ENCODE measurements around the gene CFAP74. TPM values are rescaled to one million over a fixed set of nuclear protein-coding genes. Genes with fewer than 3 reads are reported as not detected.

Gene CFAP74
- total RNA-seq, 2 experiments from 2014 or later: not detected

GRCh38 chr1:2004856-2005255 lies 1.3 kb upstream of the CFAP74 start:
- DNase-seq (no peak), ATAC-seq (ENCODE audit: poor library complexity) (no peak)
- intact Hi-C loops (cut with DNase I, micrococcal nuclease): no loop called here
- Mint-ChIP-seq H3K9me3 (no peaks in the 10 kb centered on the region), H3K27me3 (peaks cover 50% of the 10 kb centered on the region), H3K4me3 (no peak overlapping the region), H3K4me1 (ENCODE audit: low read depth) (no peaks in the 10 kb centered on the region), H3K36me3 (ENCODE audit: low read depth) (no peaks in the 10 kb centered on the region), H3K27ac (no peak overlapping the region)
- Histone ChIP-seq H3K9me3 (ENCODE audit: control insufficient read depth in 1 of 2, insufficient read depth in 1 of 2, low read length in 2 of 2) (no peaks in the 10 kb centered on the region), H3K36me3 (ENCODE audit: insufficient read depth, low read length) (no peaks in the 10 kb centered on the region), H3K4me1 (ENCODE audit: insufficient read depth, low read length) (peaks cover 4% of the 10 kb centered on the region), H3K4me3 (ENCODE audit: low read length) (no peak overlapping the region), H3K27me3 (ENCODE audit: control insufficient read depth in 1 of 2, insufficient read depth in 2 of 2, low read length in 2 of 2) (peaks cover 15 to 28% of the 10 kb centered on the region in 2 experiments), H3K27ac (ENCODE audit: low read depth in 1 of 2, low read length in 2 of 2) (no peak overlapping the region)
- ChIA-PET POLR2A (no interaction called here), CTCF (interaction anchor here (0.6 kb wide), 1 partner anchor 17 kb away, joined by 3 read pairs; no protein-coding TSS in a partner anchor)
- TF ChIP-seq CTCF (IDR thresholded peaks at IDR 0.05): no peak

- Mint-ChIP-seq H3K4me3 (no peak overlapping the region), H3K36me3 (ENCODE audit: low read depth) (no peaks in the 10 kb centered on the region), H3K27ac (no peak overlapping the region), H3K27me3 (peaks cover 60% of the 10 kb centered on the region), H3K4me1 (ENCODE audit: low read depth) (no peaks in the 10 kb centered on the region), H3K9me3 (no peaks in the 10 kb centered on the region)
- intact Hi-C loops (cut with DNase I, micrococcal nuclease): no loop called here
- no peak for DNase-seq
- ATAC-seq (ENCODE audit: poor library complexity): no peak
- H3K27ac ChIP-seq (ENCODE audit: low read depth in 1 of 2, low read length in 2 of 2): no peak overlapping the region
- no peak overlapping the region for H3K4me3 ChIP-seq (ENCODE audit: low read length)
- POLR2A ChIA-PET: no interaction called here
- peaks cover 15 to 28% of the 10 kb centered on the region in 2 experiments for H3K27me3 ChIP-seq (ENCODE audit: control insufficient read depth in 1 of 2, insufficient read depth in 2 of 2, low read length in 2 of 2)
- H3K36me3 ChIP-seq (ENCODE audit: insufficient read depth, low read length): no peaks in the 10 kb centered on the region
- CTCF ChIA-PET: no interaction called here
- peaks cover 4% of the 10 kb centered on the region for H3K4me1 ChIP-seq (ENCODE audit: insufficient read depth, low read length)
- no peaks in the 10 kb centered on the region for H3K9me3 ChIP-seq (ENCODE audit: control insufficient read depth in 1 of 2, insufficient read depth in 1 of 2, low read length in 2 of 2)
- TF ChIP-seq CTCF (IDR thresholded peaks at IDR 0.05): no peak
These were observed 1.7 kb downstream of the CFAP74 start for GRCh38 chr1:2001773-2002411.

- Mint-ChIP-seq H3K9me3 (no peaks in the 10 kb centered on the region), H3K27ac (no peak overlapping the region), H3K36me3 (ENCODE audit: low read depth) (no peaks in the 10 kb centered on the region), H3K4me3 (no peak overlapping the region), H3K4me1 (ENCODE audit: low read depth) (peaks cover 5% of the 10 kb centered on the region), H3K27me3 (peaks cover 55% of the 10 kb centered on the region)
- no peak overlapping the region for H3K27ac ChIP-seq (ENCODE audit: low read depth in 1 of 2, low read length in 2 of 2)
- intact Hi-C loops (cut with DNase I, micrococcal nuclease): no loop called here
- peaks cover 8% of the 10 kb centered on the region for H3K4me1 ChIP-seq (ENCODE audit: insufficient read depth, low read length)
- no peak overlapping the region for H3K4me3 ChIP-seq (ENCODE audit: low read length)
- POLR2A ChIA-PET: no interaction called here
- H3K36me3 ChIP-seq (ENCODE audit: insufficient read depth, low read length): no peaks in the 10 kb centered on the region
- CTCF ChIA-PET: no interaction called here
- no peak for DNase-seq
- no peak for TF ChIP-seq CTCF (IDR thresholded peaks at IDR 0.05)
- no peaks in the 10 kb centered on the region for H3K9me3 ChIP-seq (ENCODE audit: control insufficient read depth in 1 of 2, insufficient read depth in 1 of 2, low read length in 2 of 2)
- peaks cover 15 to 28% of the 10 kb centered on the region in 2 experiments for H3K27me3 ChIP-seq (ENCODE audit: control insufficient read depth in 1 of 2, insufficient read depth in 2 of 2, low read length in 2 of 2)
- no peak for ATAC-seq (ENCODE audit: poor library complexity)
These were observed 2.7 kb downstream of the CFAP74 start for GRCh38 chr1:2000850-2001249.
